Liver (tissue), 3 donors: ENCODE measurements around the gene SLC17A9.

Experiments used
- CTCF ChIP-seq: fragments of 150-350 bp; IDR thresholded peaks from 2 replicates; pipeline ENCODE4 v1.5.1; 2017; ENCODE audit warnings: improper control_type of control experiment, low read depth, low read length; ENCODE audit not compliant: missing input control
- EGR1 ChIP-seq, 2 donors: IDR thresholded peaks; 2 replicates each; pipeline ENCODE4 v1.6.1; 2016 to 2018; ENCODE audit warnings: antibody characterized with exemption in 2 of 2, low read depth in 2 of 2
- FOXA1 ChIP-seq: IDR thresholded peaks from 2 replicates; pipeline ENCODE4 v1.6.1; 2016; ENCODE audit warnings: antibody characterized with exemption
- HNF4A ChIP-seq, 2 donors: conservative IDR thresholded peaks; 2 replicates each; pipeline ENCODE4 v1.6.1; 2016; ENCODE audit warnings: antibody characterized with exemption in 2 of 2, mild to moderate bottlenecking in 2 of 2
- HNF4G ChIP-seq: IDR thresholded peaks from 2 replicates; pipeline ENCODE4 v1.6.1; 2016; ENCODE audit warnings: antibody characterized with exemption
- MAX ChIP-seq: IDR thresholded peaks from 2 replicates; pipeline ENCODE4 v1.6.1; 2016; ENCODE audit warnings: antibody characterized with exemption
- NR2F2 ChIP-seq: IDR thresholded peaks from 2 replicates; pipeline ENCODE4 v1.6.1; 2016; ENCODE audit warnings: antibody characterized with exemption
- REST ChIP-seq: IDR thresholded peaks from 2 replicates; pipeline ENCODE4 v1.6.1; 2016; ENCODE audit warnings: antibody characterized with exemption, mild to moderate bottlenecking
- TAF1 ChIP-seq: conservative IDR thresholded peaks from 2 replicates; pipeline ENCODE4 v1.6.1; 2016; ENCODE audit warnings: antibody characterized with exemption, mild to moderate bottlenecking
- YY1 ChIP-seq: IDR thresholded peaks from 2 replicates; pipeline ENCODE4 v1.6.1; 2016; ENCODE audit warnings: antibody characterized with exemption, mild to moderate bottlenecking
- donor health status: healthy.
- donor health status: healthy.

GRCh38 chr20:62916703-62917476 lies 35.6 kb upstream of the SLC17A9 start:
- no peak for TF ChIP-seq CTCF
- TF ChIP-seq REST, result peak; percentile 31
- TF ChIP-seq HNF4A (conservative IDR thresholded peaks at IDR 0.05), result peak; percentile 89 to 92
- no peak for TF ChIP-seq TAF1
- TF ChIP-seq EGR1 (IDR thresholded peaks at IDR 0.05; ENCODE audit: low read depth in 2 of 2), result no peak
- TF ChIP-seq MAX, result no peak
- peak; percentile 62 for TF ChIP-seq HNF4G
- no peak for TF ChIP-seq FOXA1
- TF ChIP-seq YY1, result peak; percentile 36
- TF ChIP-seq NR2F2, result no peak
